Effector memory CD8-positive, alpha-beta T cell (primary cell): ENCODE results near the gene FLT3.
"Not testable (repeated sequence)": the region's sequence is repeated elsewhere in the genome, so short reads cannot be mapped to it uniquely, and the experiment has no call there.

Source experiments
- ATAC-seq: fragments of 150-1000 bp; cut with Tn5 transposase; replicated peaks from 2 replicates; pipeline ENCODE4 v1.10.0; 2021; ENCODE audit warnings: mild to moderate bottlenecking, moderate library complexity
- DNase-seq, 3 experiments: peaks; one replicate each; pipeline ENCODE4 v3.0.0; 2021
- H3K27ac Mint-ChIP-seq, 2 donors: one replicate each; pipeline ENCODE4 v1.8.0; 2022; ENCODE audit warnings: mild to moderate bottlenecking in 2 of 2, mixed read lengths in 2 of 2, moderate library complexity in 2 of 2
- H3K27me3 Mint-ChIP-seq, 2 donors: one replicate each; pipeline ENCODE4 v1.8.0; 2022; ENCODE audit warnings: mixed read lengths in 2 of 2
- H3K36me3 Mint-ChIP-seq: one replicate; pipeline ENCODE4 v1.8.0; 2022; ENCODE audit warnings: mild to moderate bottlenecking, moderate library complexity, mixed read lengths; ENCODE audit not compliant: insufficient read depth
- H3K4me1 Mint-ChIP-seq, 2 donors: one replicate each; pipeline ENCODE4 v1.8.0; 2022; ENCODE audit warnings: low read depth in 2 of 2, mixed read lengths in 2 of 2
- H3K4me3 Mint-ChIP-seq, 2 donors: one replicate each; pipeline ENCODE4 v1.8.0; 2022; ENCODE audit warnings: mild to moderate bottlenecking in 2 of 2, mixed read lengths in 2 of 2, moderate library complexity in 2 of 2
- H3K9me3 Mint-ChIP-seq, 2 donors: one replicate each; pipeline ENCODE4 v1.8.0; 2022; ENCODE audit warnings: mixed read lengths in 2 of 2

The FLT3 gene

DNA sequence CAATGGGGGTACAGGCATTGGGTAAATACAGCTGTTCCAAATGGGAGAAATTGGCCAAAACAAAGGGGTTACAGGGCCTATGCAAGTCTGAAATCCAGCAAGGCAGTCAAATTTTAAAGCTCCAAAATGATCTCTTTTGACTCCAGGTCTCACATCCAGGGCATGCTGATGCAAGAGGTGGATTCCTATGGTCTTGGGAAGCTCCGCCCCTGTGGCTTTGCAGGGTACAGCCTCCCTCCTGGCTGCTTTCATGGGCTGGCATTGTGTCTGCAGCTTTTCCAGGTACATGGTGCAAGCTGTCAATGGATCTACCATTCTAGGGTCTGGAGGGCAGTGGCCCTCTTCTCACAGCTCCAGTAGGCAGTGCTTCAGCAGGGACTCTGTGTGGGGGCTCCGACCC is 22.6 kb downstream of the FLT3 start:
- not testable (repeated sequence) for DNase-seq, H3K9me3 Mint-ChIP-seq, H3K4me1 Mint-ChIP-seq, H3K27ac Mint-ChIP-seq, ATAC-seq, H3K27me3 Mint-ChIP-seq, H3K36me3 Mint-ChIP-seq, H3K4me3 Mint-ChIP-seq

DNA sequence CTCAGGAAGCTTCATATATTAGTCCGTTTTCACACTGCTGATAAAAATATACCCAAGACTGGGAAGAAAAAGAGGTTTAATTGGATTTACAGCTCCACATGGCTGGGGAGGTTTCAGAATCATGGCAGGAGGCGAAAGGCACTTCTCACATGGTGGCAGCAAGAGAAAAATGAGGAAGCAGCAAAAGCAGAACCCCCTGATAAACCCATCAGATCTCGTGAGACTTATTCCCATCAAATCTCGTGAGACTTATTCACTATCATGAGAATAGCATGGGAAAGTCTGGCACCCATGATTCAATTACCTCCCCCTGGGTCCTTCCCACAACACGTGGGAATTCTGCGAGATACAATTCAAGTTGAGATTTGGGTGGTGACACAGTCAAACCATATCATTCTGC is 23.1 kb downstream of the FLT3 start:
- no peaks in the 10 kb centered on the region for H3K9me3 Mint-ChIP-seq
- no peak overlapping the region for H3K4me3 Mint-ChIP-seq
- H3K36me3 Mint-ChIP-seq, result no peaks in the 10 kb centered on the region
- H3K4me1 Mint-ChIP-seq, result no peaks in the 10 kb centered on the region
- DNase-seq, result no peak
- H3K27me3 Mint-ChIP-seq, result peaks cover 0 to 3% of the 10 kb centered on the region in 2 donors
- no peak for ATAC-seq
- no peak overlapping the region for H3K27ac Mint-ChIP-seq

- ATAC-seq, result no peak
- Mint-ChIP-seq H3K9me3 (no peaks in the 10 kb centered on the region), H3K27ac (no peak overlapping the region), H3K4me1 (no peaks in the 10 kb centered on the region), H3K36me3 (no peaks in the 10 kb centered on the region), H3K4me3 (no peak overlapping the region), H3K27me3 (peaks cover 8 to 20% of the 10 kb centered on the region in 2 donors)
- DNase-seq, result no peak
These were observed 29.0 kb downstream of the FLT3 start for GRCh38 chr13:28071424-28071823.

DNA sequence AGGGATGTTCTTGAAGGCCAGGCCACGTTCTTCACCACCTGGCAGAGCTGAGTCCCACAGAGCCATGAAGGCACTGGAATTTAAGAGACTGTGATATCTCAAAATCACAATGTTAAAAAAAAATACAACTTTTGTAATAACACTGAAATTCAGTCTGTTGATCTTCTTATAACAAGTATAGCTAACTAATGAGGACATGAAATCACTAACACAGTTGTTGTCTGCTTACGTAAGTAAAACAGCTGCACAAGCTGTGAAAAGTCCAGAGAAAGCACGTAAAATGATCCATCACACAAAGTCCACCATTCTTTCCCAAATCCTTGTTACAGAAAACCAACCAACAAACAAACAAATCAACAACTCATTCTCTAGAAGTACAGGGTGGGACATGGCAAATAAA is 32.9 kb downstream of the FLT3 start:
- H3K36me3 Mint-ChIP-seq, result no peaks in the 10 kb centered on the region
- no peak overlapping the region for H3K4me3 Mint-ChIP-seq
- H3K4me1 Mint-ChIP-seq, result no peaks in the 10 kb centered on the region
- peaks cover 8 to 20% of the 10 kb centered on the region in 2 donors for H3K27me3 Mint-ChIP-seq
- no peak for DNase-seq
- no peak overlapping the region for H3K27ac Mint-ChIP-seq
- no peaks in the 10 kb centered on the region for H3K9me3 Mint-ChIP-seq
- ATAC-seq, result no peak

DNA sequence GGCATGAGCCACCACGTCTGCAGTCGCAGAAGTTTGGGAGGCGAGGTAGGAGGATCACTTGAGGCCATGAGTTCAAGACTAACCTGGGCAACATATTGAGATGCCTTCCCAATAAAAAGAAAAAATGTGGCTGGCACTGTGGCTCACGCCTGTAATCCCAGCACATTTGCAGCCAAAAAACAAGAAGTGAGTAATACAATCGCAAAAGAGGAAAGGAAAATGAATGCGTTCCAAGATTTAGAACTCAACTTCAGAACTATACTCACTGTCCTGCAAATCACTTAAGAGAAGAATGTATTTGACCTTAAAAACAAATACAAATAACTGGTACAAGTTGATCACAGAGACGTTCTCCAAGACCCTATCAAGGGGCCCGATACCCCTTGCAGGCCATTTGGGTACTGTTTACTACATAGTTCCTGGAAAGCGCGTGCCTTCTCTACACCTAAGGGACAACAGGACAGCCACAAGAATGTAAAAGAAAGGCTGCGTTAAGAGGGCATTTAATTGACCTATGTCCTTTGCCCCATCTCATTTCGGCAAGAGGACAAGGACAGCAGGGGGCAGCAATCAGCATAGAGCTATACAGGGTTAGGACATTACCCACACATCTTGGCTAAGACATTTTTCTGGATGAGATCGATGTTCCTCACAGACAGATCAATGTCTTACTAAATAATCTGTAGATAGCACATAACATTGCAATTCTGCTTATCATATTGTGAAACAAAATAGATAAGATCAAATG is 41.3 kb downstream of the FLT3 start:
- Mint-ChIP-seq H3K4me1 (peaks cover 2 to 4% of the 10 kb centered on the region in 2 donors), H3K36me3 (peaks cover 3% of the 10 kb centered on the region), H3K27ac (no peak overlapping the region), H3K27me3 (peaks cover 23 to 39% of the 10 kb centered on the region in 2 donors), H3K4me3 (no peak overlapping the region), H3K9me3 (no peaks in the 10 kb centered on the region)
- DNase-seq, result peak; percentile 7 to 11 (median 9)
- no peak for ATAC-seq

DNA sequence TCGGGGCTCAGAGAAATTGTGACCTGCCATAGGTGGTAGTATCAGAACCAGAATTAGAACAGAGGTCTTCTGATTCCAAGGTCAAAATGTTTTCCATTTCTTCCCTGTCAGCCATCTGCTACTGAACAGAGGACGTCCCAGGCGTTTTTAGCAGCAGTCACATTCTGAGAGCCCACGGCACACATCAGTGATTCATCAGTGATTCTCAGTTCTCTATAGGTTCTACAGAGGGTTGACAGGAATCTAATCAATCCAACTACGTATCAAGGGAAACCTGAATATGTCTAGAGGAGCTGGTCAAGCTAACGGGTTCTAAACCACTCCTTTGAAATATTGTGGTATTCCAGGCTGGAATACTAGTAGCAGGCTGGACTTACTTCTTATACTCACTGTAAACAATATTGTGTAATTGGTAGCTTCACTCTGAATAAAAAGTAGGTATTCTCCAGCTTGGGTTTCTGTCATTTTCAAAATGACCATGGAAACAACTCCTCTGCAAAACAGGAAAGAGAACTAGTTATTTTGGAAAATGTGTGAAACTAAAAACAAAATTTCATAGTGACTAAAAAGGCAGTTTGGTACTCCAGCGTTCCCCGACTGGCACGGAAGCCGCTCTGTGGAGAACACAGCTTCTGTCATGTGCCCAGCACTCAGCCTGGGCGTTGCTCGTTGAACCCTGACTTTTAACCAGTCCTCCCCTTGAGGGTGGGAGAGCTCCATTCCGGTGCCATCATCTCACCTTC is 43.2 kb downstream of the FLT3 start:
- Mint-ChIP-seq H3K9me3 (no peaks in the 10 kb centered on the region), H3K27me3 (peaks cover 23 to 39% of the 10 kb centered on the region in 2 donors), H3K36me3 (peaks cover 3% of the 10 kb centered on the region), H3K4me3 (no peak overlapping the region), H3K4me1 (peaks cover 2 to 4% of the 10 kb centered on the region in 2 donors), H3K27ac (no peak overlapping the region)
- no peak for DNase-seq
- no peak for ATAC-seq

GRCh38 chr13:28056426-28056825 is 44.0 kb downstream of the FLT3 start:
- ATAC-seq, result no peak
- H3K4me3 Mint-ChIP-seq, result no peak overlapping the region
- no peak for DNase-seq

DNA sequence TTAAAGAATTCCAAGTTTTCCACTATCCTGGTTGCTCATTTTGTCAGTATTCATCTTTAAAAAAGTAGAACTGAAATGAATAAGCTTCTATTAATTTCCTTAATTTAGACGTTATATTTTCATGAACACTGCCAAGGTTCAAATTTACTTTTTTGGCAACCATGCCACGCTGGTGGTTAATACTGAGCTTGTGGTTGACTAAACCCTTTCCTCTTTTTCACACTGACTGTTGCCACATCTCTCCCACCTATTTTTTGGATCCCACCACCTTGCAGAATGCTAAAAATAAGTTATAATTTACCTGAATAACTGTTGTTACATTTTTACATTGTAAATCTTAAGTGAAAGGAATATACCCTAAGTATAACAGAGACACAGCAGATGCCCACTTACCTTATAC is 45.0 kb downstream of the FLT3 start:
- H3K4me1 Mint-ChIP-seq, result peaks cover 2 to 4% of the 10 kb centered on the region in 2 donors
- H3K27me3 Mint-ChIP-seq, result peaks cover 24 to 36% of the 10 kb centered on the region in 2 donors
- no peaks in the 10 kb centered on the region for H3K9me3 Mint-ChIP-seq
- no peak for DNase-seq
- H3K27ac Mint-ChIP-seq, result no peak overlapping the region
- no peak overlapping the region for H3K4me3 Mint-ChIP-seq
- H3K36me3 Mint-ChIP-seq, result peaks cover 3% of the 10 kb centered on the region
- ATAC-seq, result no peak

More at GRCh38 chr13:28056426-28056825, 44.0 kb downstream of the FLT3 start:
- Mint-ChIP-seq H3K27ac (no peak overlapping the region), H3K4me1 (peaks cover 2 to 4% of the 10 kb centered on the region in 2 donors), H3K36me3 (peaks cover 3% of the 10 kb centered on the region), H3K9me3 (no peaks in the 10 kb centered on the region), H3K27me3 (peaks cover 23 to 36% of the 10 kb centered on the region in 2 donors)

GRCh38 chr13:28052945-28053344 is 47.4 kb downstream of the FLT3 start:
- no peak for ATAC-seq
- Mint-ChIP-seq H3K36me3 (no peaks in the 10 kb centered on the region), H3K4me3 (no peak overlapping the region), H3K4me1 (peaks cover 2 to 10% of the 10 kb centered on the region in 2 donors), H3K9me3 (no peaks in the 10 kb centered on the region), H3K27me3 (peaks cover 28 to 29% of the 10 kb centered on the region in 2 donors), H3K27ac (no peak overlapping the region)
- DNase-seq, result no peak

DNA sequence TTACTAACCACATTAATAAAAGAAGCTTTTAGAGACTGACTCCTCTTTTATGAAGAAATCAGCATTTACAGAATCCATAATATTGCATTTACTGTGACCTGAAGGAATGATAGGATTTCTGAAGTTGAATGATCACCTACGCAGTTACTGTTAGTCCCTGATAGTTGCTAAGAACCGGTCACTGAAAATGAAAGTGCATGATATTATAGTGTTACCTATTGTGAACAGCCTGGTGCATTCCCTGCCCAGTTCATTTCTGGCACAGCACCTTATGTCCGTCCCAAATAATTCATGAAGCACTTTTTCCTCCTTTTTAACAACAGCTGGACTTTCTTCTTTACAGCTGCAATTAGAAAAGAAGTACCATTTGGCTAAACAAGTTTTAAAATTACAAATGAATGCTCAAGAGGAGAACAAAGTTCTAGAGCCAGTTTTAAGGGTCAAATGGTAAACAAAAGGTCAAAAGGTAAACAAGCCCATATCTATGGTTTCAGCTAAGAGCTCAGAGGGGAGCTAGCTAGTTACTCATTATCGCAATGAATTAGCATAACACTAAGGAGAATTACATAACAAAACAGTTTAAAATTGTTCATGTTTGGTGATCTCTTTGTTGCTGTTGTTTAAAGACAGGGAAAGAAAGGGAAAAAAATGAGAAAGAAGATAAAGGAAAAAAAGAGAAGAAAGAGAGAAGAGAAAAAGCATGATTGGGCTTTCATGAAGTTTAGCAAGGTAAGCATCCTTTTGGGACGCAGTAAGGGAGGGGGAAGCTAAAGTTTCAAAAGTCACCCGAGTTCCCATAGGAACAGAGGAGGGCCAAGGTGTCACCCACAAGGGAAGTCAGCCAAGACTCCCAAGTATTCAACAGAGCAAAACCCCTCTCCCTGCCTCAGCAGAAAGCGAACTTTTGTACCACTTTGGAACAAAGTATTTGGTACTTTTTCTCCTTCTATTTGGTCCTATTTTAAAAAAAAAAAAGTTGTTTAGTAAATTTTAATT is 50.2 kb downstream of the FLT3 start:
- H3K27me3 Mint-ChIP-seq, result peaks cover 15 to 16% of the 10 kb centered on the region in 2 donors
- peaks cover 0 to 6% of the 10 kb centered on the region in 2 donors for H3K4me1 Mint-ChIP-seq
- no peaks in the 10 kb centered on the region for H3K36me3 Mint-ChIP-seq
- DNase-seq (no peak), ATAC-seq (no peak)
- no peak overlapping the region for H3K4me3 Mint-ChIP-seq
- H3K27ac Mint-ChIP-seq, result no peak overlapping the region
- H3K9me3 Mint-ChIP-seq, result no peaks in the 10 kb centered on the region

DNA sequence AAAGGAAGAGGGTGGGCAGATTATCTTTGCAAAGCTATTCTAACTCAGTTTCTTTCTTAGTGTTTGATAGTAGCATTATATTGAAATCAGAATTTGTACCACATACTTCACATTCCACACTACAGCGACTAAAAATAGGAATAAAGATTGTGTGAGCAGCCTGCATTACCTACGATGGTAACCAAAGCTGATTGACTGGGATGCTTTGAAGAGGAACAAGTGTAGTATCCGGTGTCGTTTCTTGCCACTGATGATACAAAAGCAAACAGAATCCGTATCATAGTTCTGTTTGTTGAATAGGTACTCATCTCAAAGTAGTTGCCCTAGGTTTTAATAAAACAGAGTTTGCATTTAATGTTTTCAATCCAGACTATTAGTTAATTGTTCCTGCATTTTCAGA is 51.2 kb downstream of the FLT3 start:
- no peak overlapping the region for H3K27ac Mint-ChIP-seq
- peaks cover 6 to 15% of the 10 kb centered on the region in 2 donors for H3K27me3 Mint-ChIP-seq
- ATAC-seq, result no peak
- no peaks in the 10 kb centered on the region for H3K9me3 Mint-ChIP-seq
- no peak overlapping the region for H3K4me3 Mint-ChIP-seq
- H3K4me1 Mint-ChIP-seq, result peaks cover 0 to 6% of the 10 kb centered on the region in 2 donors
- no peaks in the 10 kb centered on the region for H3K36me3 Mint-ChIP-seq
- DNase-seq, result no peak

GRCh38 chr13:28048768-28049167 is 51.6 kb downstream of the FLT3 start:
- no peaks in the 10 kb centered on the region for H3K36me3 Mint-ChIP-seq
- H3K9me3 Mint-ChIP-seq, result no peaks in the 10 kb centered on the region
- peaks cover 5 to 11% of the 10 kb centered on the region in 2 donors for H3K27me3 Mint-ChIP-seq
- ATAC-seq (no peak), DNase-seq (no peak)
- no peak overlapping the region for H3K27ac Mint-ChIP-seq
- H3K4me1 Mint-ChIP-seq, result peaks cover 0 to 6% of the 10 kb centered on the region in 2 donors
- no peak overlapping the region for H3K4me3 Mint-ChIP-seq

GRCh38 chr13:28047757-28048388 is 52.5 kb downstream of the FLT3 start:
- H3K4me1 Mint-ChIP-seq, result peaks cover 0 to 6% of the 10 kb centered on the region in 2 donors
- H3K4me3 Mint-ChIP-seq, result no peak overlapping the region
- H3K27ac Mint-ChIP-seq, result no peak overlapping the region
- no peaks in the 10 kb centered on the region for H3K36me3 Mint-ChIP-seq
- no peaks in the 10 kb centered on the region for H3K9me3 Mint-ChIP-seq
- no peak for DNase-seq
- peak; percentile 39 for ATAC-seq
- H3K27me3 Mint-ChIP-seq, result peaks cover 5 to 13% of the 10 kb centered on the region in 2 donors
